HFF-Myc (cell line): ENCODE data around the gene INPP5J.
"Not testable (repeated sequence)": the region's sequence is repeated elsewhere in the genome, so short reads cannot be mapped to it uniquely, and the experiment has no call there.

Source experiments
- DNase-seq: peaks from one replicate; pipeline ENCODE4 v3.0.0-alpha.2; 2011; ENCODE audit warnings: low read depth; ENCODE audit errors: extremely low read depth
- H3K4me3 ChIP-seq: replicated peaks from 2 replicates; pipeline ENCODE4 v1.5.1; 2011; ENCODE audit warnings: low read depth, mild to moderate bottlenecking, control low read depth, low read length
- TF ChIP-seq, protein P1 (sequence below): IDR thresholded peaks from 2 replicates; pipeline ENCODE4 v1.5.1; 2012; ENCODE audit warnings: mild to moderate bottlenecking, low read depth, low read length, control low read depth; ENCODE audit errors: missing control alignments

INPP5J gene

DNA sequence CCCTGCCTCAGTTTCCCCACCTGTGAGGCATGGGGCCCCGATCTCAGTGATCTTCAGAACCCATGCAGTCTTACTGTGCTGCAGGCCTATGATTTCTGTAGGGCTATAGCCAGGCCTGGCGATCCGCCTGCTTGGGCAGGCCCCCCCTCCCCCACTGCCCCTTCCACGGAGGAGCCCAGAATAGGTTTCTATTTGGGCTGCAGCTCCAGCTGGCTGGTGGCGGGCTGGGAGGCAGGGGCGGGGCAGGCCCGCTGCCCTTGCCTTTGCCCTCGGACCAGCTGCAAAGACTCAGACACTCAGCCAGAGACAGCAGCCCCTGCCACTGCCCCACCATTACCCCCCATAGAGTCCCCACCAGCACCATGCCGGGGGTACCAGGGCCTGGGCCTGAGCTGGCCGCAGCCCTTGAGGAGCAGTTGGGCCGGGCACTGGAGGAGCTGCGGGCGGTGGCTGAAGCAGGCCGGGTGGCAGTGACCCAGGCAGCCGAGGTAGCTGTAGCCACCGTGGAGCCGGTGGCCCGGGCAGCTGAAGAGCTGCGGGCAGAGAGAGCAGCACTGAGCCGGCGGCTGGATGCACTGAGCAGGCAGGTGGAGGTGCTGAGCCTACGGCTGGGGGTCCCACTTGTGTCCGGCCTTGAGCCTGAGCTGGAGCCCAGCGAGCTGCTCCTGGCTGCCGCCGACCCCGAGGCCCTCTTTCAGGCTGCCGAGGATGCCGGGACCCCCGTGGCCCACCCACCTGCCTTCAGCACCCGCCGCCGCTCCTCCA, 29.5 kb upstream of the INPP5J start:
- TF ChIP-seq, protein P1, sequence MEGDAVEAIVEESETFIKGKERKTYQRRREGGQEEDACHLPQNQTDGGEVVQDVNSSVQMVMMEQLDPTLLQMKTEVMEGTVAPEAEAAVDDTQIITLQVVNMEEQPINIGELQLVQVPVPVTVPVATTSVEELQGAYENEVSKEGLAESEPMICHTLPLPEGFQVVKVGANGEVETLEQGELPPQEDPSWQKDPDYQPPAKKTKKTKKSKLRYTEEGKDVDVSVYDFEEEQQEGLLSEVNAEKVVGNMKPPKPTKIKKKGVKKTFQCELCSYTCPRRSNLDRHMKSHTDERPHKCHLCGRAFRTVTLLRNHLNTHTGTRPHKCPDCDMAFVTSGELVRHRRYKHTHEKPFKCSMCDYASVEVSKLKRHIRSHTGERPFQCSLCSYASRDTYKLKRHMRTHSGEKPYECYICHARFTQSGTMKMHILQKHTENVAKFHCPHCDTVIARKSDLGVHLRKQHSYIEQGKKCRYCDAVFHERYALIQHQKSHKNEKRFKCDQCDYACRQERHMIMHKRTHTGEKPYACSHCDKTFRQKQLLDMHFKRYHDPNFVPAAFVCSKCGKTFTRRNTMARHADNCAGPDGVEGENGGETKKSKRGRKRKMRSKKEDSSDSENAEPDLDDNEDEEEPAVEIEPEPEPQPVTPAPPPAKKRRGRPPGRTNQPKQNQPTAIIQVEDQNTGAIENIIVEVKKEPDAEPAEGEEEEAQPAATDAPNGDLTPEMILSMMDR, result no peak
- no peak overlapping the region for H3K4me3 ChIP-seq
- no peak for DNase-seq

DNA sequence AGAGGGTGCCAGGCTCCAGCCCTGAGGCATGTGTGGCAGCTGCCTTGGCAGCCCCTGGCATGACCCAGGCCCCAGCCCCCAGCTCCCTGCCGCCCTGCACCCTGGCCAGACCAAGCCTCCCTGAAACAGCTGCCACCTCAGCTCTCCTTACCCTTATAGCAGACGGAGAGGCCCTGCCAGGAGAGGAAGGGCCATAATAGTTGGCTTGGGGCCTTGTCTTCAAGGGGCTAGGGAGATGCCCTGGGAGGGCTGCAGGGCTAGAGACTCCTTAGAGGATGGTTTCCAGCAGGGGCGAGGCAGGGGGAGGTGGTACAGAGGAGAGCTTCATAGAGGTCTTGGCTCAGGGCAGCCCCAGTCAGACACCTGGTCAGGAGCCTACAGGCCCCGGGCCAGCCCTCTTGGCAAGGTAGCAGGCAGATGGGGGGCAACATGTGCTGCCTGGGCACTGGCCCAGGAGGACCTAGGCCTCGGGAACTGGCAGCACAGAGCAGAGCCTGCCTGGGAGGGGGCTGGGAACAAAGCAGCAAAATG, 28.7 kb upstream of the INPP5J start:
- TF ChIP-seq, protein P1, result no peak
- H3K4me3 ChIP-seq, result no peak overlapping the region
- DNase-seq, result no peak

DNA sequence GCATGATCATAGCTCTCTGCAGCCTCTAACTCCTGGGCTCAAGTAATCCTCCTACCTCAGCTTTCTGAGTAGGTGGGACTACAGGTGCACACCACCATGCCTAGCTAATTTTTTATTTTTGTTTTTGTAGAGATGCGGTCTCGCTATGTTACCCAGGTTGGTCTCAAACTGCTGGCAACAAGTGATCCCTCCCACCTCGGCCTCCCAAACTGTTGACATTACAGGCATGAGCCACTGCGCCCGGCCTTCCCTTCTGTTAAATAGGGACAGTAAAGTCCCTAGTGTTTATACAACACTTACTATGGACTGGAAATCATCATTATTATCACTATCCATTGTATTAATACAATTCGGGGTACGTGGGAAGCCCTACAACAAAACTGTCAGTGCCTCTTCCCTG, 28.0 kb upstream of the INPP5J start:
- TF ChIP-seq, protein P1, result no peak
- DNase-seq, result no peak
- H3K4me3 ChIP-seq, result no peak overlapping the region

DNA sequence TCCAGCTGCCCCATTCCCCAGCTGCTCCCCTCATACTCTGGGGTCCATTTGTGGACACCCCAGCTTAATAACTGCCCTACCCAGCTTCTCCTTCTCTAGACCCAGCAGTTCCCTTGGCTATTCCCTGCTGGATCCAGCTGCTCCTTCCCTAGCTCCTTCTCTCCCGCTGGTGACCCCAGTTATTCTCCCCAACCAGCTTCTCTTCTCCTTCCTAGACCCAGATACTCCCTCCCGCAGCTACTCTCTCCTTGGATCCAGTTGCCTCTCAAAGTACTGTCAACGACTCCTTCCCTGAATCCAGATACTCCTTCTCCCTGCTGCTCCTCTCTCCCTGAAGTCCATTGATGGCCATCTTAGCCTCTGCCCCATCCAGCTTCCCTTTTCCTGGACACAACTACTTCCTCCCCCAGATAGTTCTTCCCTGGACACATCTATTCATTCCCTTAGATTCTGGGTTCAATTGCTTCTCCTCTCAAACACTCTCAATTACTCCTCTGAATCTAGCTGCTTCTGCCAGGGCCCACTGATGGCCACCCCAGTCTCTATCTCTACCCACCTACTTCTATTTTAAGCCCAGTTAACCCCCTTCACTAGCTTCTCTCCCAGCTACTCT, 27.0 kb upstream of the INPP5J start:
- no peak overlapping the region for H3K4me3 ChIP-seq
- TF ChIP-seq, protein P1, result no peak
- no peak for DNase-seq

DNA sequence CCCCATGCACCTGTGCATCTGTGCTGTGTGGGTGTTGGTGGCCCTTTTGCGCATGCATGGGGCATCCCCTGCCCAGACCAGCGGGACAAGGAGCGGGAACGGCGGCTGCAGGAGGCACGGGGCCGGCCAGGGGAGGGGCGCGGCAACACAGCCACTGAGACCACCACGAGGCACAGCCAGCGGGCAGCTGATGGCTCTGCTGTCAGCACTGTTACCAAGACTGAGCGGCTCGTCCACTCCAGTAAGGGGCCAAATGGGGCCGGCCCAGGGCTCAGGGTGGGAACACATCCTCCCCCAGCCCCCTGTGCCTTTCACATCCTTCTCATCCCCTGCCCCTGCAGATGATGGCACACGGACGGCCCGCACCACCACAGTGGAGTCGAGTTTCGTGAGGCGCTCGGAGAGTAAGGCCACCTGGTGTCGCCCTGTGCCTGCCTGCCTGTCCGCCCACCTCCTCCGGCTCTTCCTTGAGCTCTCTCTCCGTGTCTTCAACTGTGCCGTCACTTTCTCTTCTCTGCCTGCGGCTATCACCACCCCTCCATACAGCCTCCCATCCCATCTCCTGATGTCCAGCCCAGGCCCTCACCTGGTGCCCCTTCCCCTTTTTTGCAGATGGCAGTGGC, 26.0 kb upstream of the INPP5J start:
- H3K4me3 ChIP-seq, result no peak overlapping the region
- TF ChIP-seq, protein P1, result no peak
- no peak for DNase-seq

GRCh38 chr22:31097539-31097938, 25.2 kb upstream of the INPP5J start:
- not testable (repeated sequence) for H3K4me3 ChIP-seq, DNase-seq
